ENCODE measurements around the gene FKBP15. TPM values are rescaled to one million over a fixed set of nuclear protein-coding genes. Genes with fewer than 3 reads are reported as not detected.
"Not testable (repeated sequence)": the region's sequence is repeated elsewhere in the genome, so short reads cannot be mapped to it uniquely, and the experiment has no call there.

The FKBP15 gene
- total RNA-seq, 1 experiment from 2014 or later = 34.9 TPM

GRCh38 chr9:113155911-113156588, 65.0 kb downstream of the FKBP15 start:
- no peak for DNase-seq (ENCODE audit: low read depth, low spot score)
- in situ Hi-C loops (cut with HindIII; ENCODE audit: low pct_unique_long_range_greater_than_20kb, low sequenced_read_pairs) = no loop called here

GRCh38 chr9:113154946-113155345, 66.1 kb downstream of the FKBP15 start:
- no peak for DNase-seq (ENCODE audit: low read depth, low spot score)
- in situ Hi-C loops (cut with HindIII; ENCODE audit: low pct_unique_long_range_greater_than_20kb, low sequenced_read_pairs) = no loop called here

GRCh38 chr9:113154471-113154870, 66.6 kb downstream of the FKBP15 start:
- no peak for DNase-seq (ENCODE audit: low read depth, low spot score)

GRCh38 chr9:113153599-113153998, 67.5 kb downstream of the FKBP15 start:
- in situ Hi-C loops (cut with HindIII; ENCODE audit: low pct_unique_long_range_greater_than_20kb, low sequenced_read_pairs) = no loop called here
- no peak for DNase-seq (ENCODE audit: low read depth, low spot score)

More at GRCh38 chr9:113154471-113154870, 66.6 kb downstream of the FKBP15 start:
- in situ Hi-C loops (cut with HindIII; ENCODE audit: low pct_unique_long_range_greater_than_20kb, low sequenced_read_pairs) = no loop called here

- no peak for DNase-seq (ENCODE audit: low read depth, low spot score)
- in situ Hi-C loops (cut with HindIII; ENCODE audit: low pct_unique_long_range_greater_than_20kb, low sequenced_read_pairs) = no loop called here
Measured at GRCh38 chr9:113152699-113153098, 68.4 kb downstream of the FKBP15 start.

- in situ Hi-C loops (cut with HindIII; ENCODE audit: low pct_unique_long_range_greater_than_20kb, low sequenced_read_pairs) = no loop called here
- DNase-seq (ENCODE audit: low read depth, low spot score) = no peak
Measured at GRCh38 chr9:113151696-113152630, 69.1 kb downstream of the FKBP15 start.

- in situ Hi-C loops (cut with HindIII; ENCODE audit: low pct_unique_long_range_greater_than_20kb, low sequenced_read_pairs) = no loop called here
- peak; percentile 87 for DNase-seq (ENCODE audit: low read depth, low spot score)
Measured at GRCh38 chr9:113150670-113151611, 70.1 kb downstream of the FKBP15 start, which contains the start of gene SLC31A2. SLC31A2 (plus strand) TSS chr9:113151007; CDS start chr9:113151075, 68 bp downstream.

- in situ Hi-C loops (cut with HindIII; ENCODE audit: low pct_unique_long_range_greater_than_20kb, low sequenced_read_pairs); DNase-seq (ENCODE audit: low read depth, low spot score): not testable (repeated sequence)
Measured at GRCh38 chr9:113149561-113149960, 71.5 kb downstream of the FKBP15 start.

GRCh38 chr9:113148781-113149510, 72.1 kb downstream of the FKBP15 start:
- DNase-seq (ENCODE audit: low read depth, low spot score) = no peak
- in situ Hi-C loops (cut with HindIII; ENCODE audit: low pct_unique_long_range_greater_than_20kb, low sequenced_read_pairs) = no loop called here

GRCh38 chr9:113148372-113148705, 72.7 kb downstream of the FKBP15 start:
- DNase-seq (ENCODE audit: low read depth, low spot score) = no peak
- in situ Hi-C loops (cut with HindIII; ENCODE audit: low pct_unique_long_range_greater_than_20kb, low sequenced_read_pairs) = no loop called here

- in situ Hi-C loops (cut with HindIII; ENCODE audit: low pct_unique_long_range_greater_than_20kb, low sequenced_read_pairs) = no loop called here
- no peak for DNase-seq (ENCODE audit: low read depth, low spot score)
Measured at GRCh38 chr9:113143432-113144227, 77.4 kb downstream of the FKBP15 start.

- DNase-seq (ENCODE audit: low read depth, low spot score); in situ Hi-C loops (cut with HindIII; ENCODE audit: low pct_unique_long_range_greater_than_20kb, low sequenced_read_pairs): not testable (repeated sequence)
Measured at GRCh38 chr9:113140896-113141295, 80.2 kb downstream of the FKBP15 start.

- in situ Hi-C loops (cut with HindIII; ENCODE audit: low pct_unique_long_range_greater_than_20kb, low sequenced_read_pairs) = no loop called here
- DNase-seq (ENCODE audit: low read depth, low spot score) = no peak
Measured at GRCh38 chr9:113139953-113140352, 81.1 kb downstream of the FKBP15 start.

GRCh38 chr9:113139225-113139829, 81.8 kb downstream of the FKBP15 start:
- peak; percentile 70 for DNase-seq (ENCODE audit: low read depth, low spot score)
- in situ Hi-C loops (cut with HindIII; ENCODE audit: low pct_unique_long_range_greater_than_20kb, low sequenced_read_pairs) = no loop called here

GRCh38 chr9:113138760-113139159, 82.3 kb downstream of the FKBP15 start:
- in situ Hi-C loops (cut with HindIII; ENCODE audit: low pct_unique_long_range_greater_than_20kb, low sequenced_read_pairs) = no loop called here
- DNase-seq (ENCODE audit: low read depth, low spot score) = no peak
